SK-N-SH (cell line): Measurements from ENCODE around the gene FAF2. TPM values are rescaled to one million over a fixed set of nuclear protein-coding genes. Genes with fewer than 3 reads are reported as not detected.

ENCODE experiments used
- CTCF ChIA-PET: fragments of 300-600, 350-600 bp; formaldehyde crosslinking; extraction: SDS; loops from one replicate; lab custom pipeline; 2021; lab: Yijun Ruan, JAX
- POLR2A ChIA-PET: fragments of 350-600 bp; sonication (Branson Sonifier 250); formaldehyde crosslinking; extraction: SDS; loops from one replicate; lab custom pipeline; 2020; ENCODE audit warnings: antibody characterized with exemption, inconsistent platforms; lab: Yijun Ruan, JAX
- DNase-seq: peaks from one replicate; pipeline ENCODE4 v3.0.0; 2012
- H2AFZ ChIP-seq: fragments of 200-600 bp; sonication (generic); 2 replicates; pipeline ENCODE4 v1.8.1; 2016; ENCODE audit warnings: antibody characterized with exemption, mild to moderate bottlenecking, low read depth
- H3F3A ChIP-seq: fragments of 200-600 bp; sonication (generic); replicated peaks from 2 replicates; pipeline ENCODE3; 2016; ENCODE audit warnings: antibody characterized with exemption, mild to moderate bottlenecking; ENCODE audit not compliant: insufficient read depth
- H3K27ac ChIP-seq, 2 experiments: fragments of 200-500 bp in 1 of 2; fragments of 200-600 bp in 1 of 2; sonication (Bioruptor generic) in 1 of 2; sonication (generic), shearing (Covaris generic) in 1 of 2; 2 replicates each; pipeline versions ENCODE4 v1.5.1 to v1.6.1; 2014 to 2016; ENCODE audit warnings: low read depth in 2 of 2, inconsistent platforms in 1 of 2, low read length in 1 of 2, mild to moderate bottlenecking in 1 of 2, mixed read lengths in 1 of 2
- H3K27me3 ChIP-seq: fragments of 200-600 bp; sonication (generic), shearing (Covaris generic); 2 replicates; pipeline ENCODE4 v1.6.1; 2016; ENCODE audit warnings: mixed run types; ENCODE audit not compliant: insufficient read depth
- H3K36me3 ChIP-seq, 2 experiments: fragments of 200-500 bp in 1 of 2; fragments of 200-600 bp in 1 of 2; sonication (Bioruptor generic) in 1 of 2; sonication (generic) in 1 of 2; replicated peaks in 1 of 2; 2 replicates each; pipeline versions ENCODE3 to v1.5.1; 2014 to 2016; ENCODE audit warnings: low read length in 1 of 2, mild to moderate bottlenecking in 1 of 2; ENCODE audit not compliant: insufficient read depth in 2 of 2, control insufficient read depth in 1 of 2
- H3K4me1 ChIP-seq, 2 experiments: fragments of 200-500 bp in 1 of 2; fragments of 200-600 bp in 1 of 2; sonication (Bioruptor generic) in 1 of 2; sonication (generic), shearing (Covaris generic) in 1 of 2; 2 replicates each; pipeline versions ENCODE4 v1.5.1 to v1.6.1; 2014 to 2016; ENCODE audit warnings: low read depth in 1 of 2, low read length in 1 of 2, mixed run types in 1 of 2; ENCODE audit not compliant: insufficient read depth in 2 of 2, control insufficient read depth in 1 of 2
- H3K4me2 ChIP-seq: fragments of 200-600 bp; sonication (generic), shearing (Covaris generic); 2 replicates; pipeline ENCODE4 v1.6.1; 2017; ENCODE audit warnings: mixed run types
- H3K4me3 ChIP-seq, 2 experiments: fragments of 200-500 bp in 1 of 2; fragments of 200-600 bp in 1 of 2; sonication (Bioruptor generic) in 1 of 2; sonication (generic), shearing (Covaris generic) in 1 of 2; 2 replicates each; pipeline versions ENCODE4 v1.5.1 to v1.8.1; 2014 to 2016; ENCODE audit warnings: low read depth in 2 of 2, inconsistent platforms in 1 of 2, low read length in 1 of 2, mild to moderate bottlenecking in 1 of 2, mixed read lengths in 1 of 2, moderate library complexity in 1 of 2
- H3K79me2 ChIP-seq: fragments of 200-600 bp; sonication (generic); 2 replicates; pipeline ENCODE4 v1.8.1; 2017; ENCODE audit warnings: mild to moderate bottlenecking; ENCODE audit not compliant: insufficient read depth
- H3K9ac ChIP-seq: fragments of 200-600 bp; sonication (generic); 2 replicates; pipeline ENCODE4 v1.6.1; 2017; ENCODE audit warnings: mixed run types
- H3K9me2 ChIP-seq: fragments of 200-600 bp; sonication (generic); 2 replicates; pipeline ENCODE4 v1.6.1; 2017; ENCODE audit warnings: mixed run types
- H3K9me3 ChIP-seq: fragments of 200-600 bp; sonication (generic); 2 replicates; pipeline ENCODE4 v1.6.1; 2017; ENCODE audit warnings: mixed run types, mild to moderate bottlenecking, moderate library complexity
- H4K20me1 ChIP-seq: fragments of 200-600 bp; sonication (generic); 2 replicates; pipeline ENCODE4 v1.6.1; 2017; ENCODE audit warnings: mild to moderate bottlenecking, mixed run types; ENCODE audit not compliant: insufficient read depth
- ELF1 ChIP-seq: IDR thresholded peaks from 2 replicates; pipeline ENCODE4 v1.4.0; 2012
- EP300 ChIP-seq, 2 experiments: IDR thresholded peaks; 2 replicates each; pipeline versions ENCODE4 v1.4.0 to v1.6.1; 2012; ENCODE audit warnings: borderline replicate concordance in 1 of 2, low read depth in 1 of 2, low read length in 1 of 2
- FOXM1 ChIP-seq: IDR thresholded peaks from 2 replicates; pipeline ENCODE4 v1.4.0; 2012; ENCODE audit warnings: low read depth, mild to moderate bottlenecking
- MXI1 ChIP-seq: IDR thresholded peaks from 2 replicates; pipeline ENCODE4 v1.6.1; 2012; ENCODE audit warnings: mild to moderate bottlenecking, low read depth, low read length, improper control_type of control experiment
- NRF1 ChIP-seq: IDR thresholded peaks from 2 replicates; pipeline ENCODE4 v1.6.1; 2012; ENCODE audit warnings: low read depth, mild to moderate bottlenecking, low read length
- RAD21 ChIP-seq: IDR thresholded peaks from 2 replicates; pipeline ENCODE4 v1.6.1; 2012; ENCODE audit warnings: mild to moderate bottlenecking, low read length
- SIN3A ChIP-seq: IDR thresholded peaks from 2 replicates; pipeline ENCODE4 v1.6.1; 2012; ENCODE audit warnings: low read depth, mild to moderate bottlenecking, low read length, moderate library complexity, borderline replicate concordance
- SMC3 ChIP-seq: IDR thresholded peaks from 2 replicates; pipeline ENCODE4 v1.6.1; 2012; ENCODE audit warnings: low read depth, low read length, improper control_type of control experiment
- TAF1 ChIP-seq: IDR thresholded peaks from 2 replicates; pipeline ENCODE4 v1.6.1; 2012; ENCODE audit warnings: low read depth, mild to moderate bottlenecking, low read length, moderate library complexity, borderline replicate concordance
- TEAD4 ChIP-seq: IDR thresholded peaks from 2 replicates; pipeline ENCODE4 v1.4.0; 2012; ENCODE audit warnings: mild to moderate bottlenecking, borderline replicate concordance; ENCODE audit not compliant: insufficient read depth
- WGBS: methylation state at CpG from one replicate; pipeline ENCODE4 v1.1.6; 2017; ENCODE audit warnings: low lambda C conversion rate; 5-methylcytosine and 5-hydroxymethylcytosine counted together
- polyA plus RNA-seq, 3 experiments: library from polyadenylated mRNA; depleted of rRNA; stranded (reverse); fragments of >200 nt; gene quantifications; 2 replicates each; pipeline ENCODE4 v1.2.3, GENCODE V29; 2012
- TF ChIP-seq, protein P1 (sequence below): fragments of 200-600 bp; sonication (generic); IDR thresholded peaks from 2 replicates; pipeline ENCODE4 v1.6.1; 2017; ENCODE audit warnings: antibody characterized with exemption, mild to moderate bottlenecking, moderate library complexity

Gene FAF2
- polyA plus RNA-seq, 1 of the 3 experiments (the other 2 are of a cell fraction), result 25.5 TPM

DNA sequence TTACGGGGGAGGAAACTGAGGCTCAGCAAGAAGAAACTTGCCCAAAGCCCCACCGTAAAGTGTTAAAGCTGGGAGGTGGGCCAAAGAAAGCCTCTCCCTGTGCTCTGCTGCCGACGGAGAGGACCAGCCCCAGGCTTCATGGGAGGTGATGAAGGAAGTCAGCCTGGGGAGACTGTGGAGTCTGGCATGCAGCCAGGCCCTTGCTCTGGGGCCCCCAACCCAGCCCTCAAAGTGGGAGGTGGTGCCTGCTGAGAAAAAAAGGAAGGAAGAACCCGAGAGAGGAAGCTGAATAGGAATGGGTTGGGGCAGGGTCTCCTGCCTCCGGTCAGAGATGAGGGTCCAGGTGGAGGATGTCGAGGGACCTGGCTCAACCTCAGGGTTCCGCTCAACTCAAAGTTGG is 85.2 kb downstream of the FAF2 start:
- peaks cover 13 to 56% of the 10 kb centered on the region in 2 experiments for H3K4me1 ChIP-seq
- H3F3A ChIP-seq, result no peaks in the 10 kb centered on the region
- no peak overlapping the region for H3K9ac ChIP-seq
- H4K20me1 ChIP-seq, result peaks cover 47% of the 10 kb centered on the region
- ChIA-PET POLR2A (interaction anchor here (1.0 kb wide), 2 partner anchors 21 to 86 kb away, joined by 3 read pairs; no protein-coding TSS in a partner anchor), CTCF (interaction anchor here (1.4 to 2.2 kb wide), 3 partner anchors 10 to 40 kb away, joined by 3 to 11 read pairs (median 4); no protein-coding TSS in a partner anchor)
- peaks cover 5 to 42% of the 10 kb centered on the region in 2 experiments for H3K36me3 ChIP-seq
- no peak for DNase-seq
- no peak for TF ChIP-seq SIN3A
- no peak for TF ChIP-seq TEAD4
- TF ChIP-seq TAF1, result no peak
- no peak for TF ChIP-seq RAD21
- no peak for TF ChIP-seq EP300 (IDR thresholded peaks at IDR 0.05; ENCODE audit: borderline replicate concordance in 1 of 2, low read depth in 1 of 2, low read length in 1 of 2)
- no peak for TF ChIP-seq SMC3
- no peak for TF ChIP-seq FOXM1
- TF ChIP-seq ELF1, result no peak
- TF ChIP-seq, protein P1, sequence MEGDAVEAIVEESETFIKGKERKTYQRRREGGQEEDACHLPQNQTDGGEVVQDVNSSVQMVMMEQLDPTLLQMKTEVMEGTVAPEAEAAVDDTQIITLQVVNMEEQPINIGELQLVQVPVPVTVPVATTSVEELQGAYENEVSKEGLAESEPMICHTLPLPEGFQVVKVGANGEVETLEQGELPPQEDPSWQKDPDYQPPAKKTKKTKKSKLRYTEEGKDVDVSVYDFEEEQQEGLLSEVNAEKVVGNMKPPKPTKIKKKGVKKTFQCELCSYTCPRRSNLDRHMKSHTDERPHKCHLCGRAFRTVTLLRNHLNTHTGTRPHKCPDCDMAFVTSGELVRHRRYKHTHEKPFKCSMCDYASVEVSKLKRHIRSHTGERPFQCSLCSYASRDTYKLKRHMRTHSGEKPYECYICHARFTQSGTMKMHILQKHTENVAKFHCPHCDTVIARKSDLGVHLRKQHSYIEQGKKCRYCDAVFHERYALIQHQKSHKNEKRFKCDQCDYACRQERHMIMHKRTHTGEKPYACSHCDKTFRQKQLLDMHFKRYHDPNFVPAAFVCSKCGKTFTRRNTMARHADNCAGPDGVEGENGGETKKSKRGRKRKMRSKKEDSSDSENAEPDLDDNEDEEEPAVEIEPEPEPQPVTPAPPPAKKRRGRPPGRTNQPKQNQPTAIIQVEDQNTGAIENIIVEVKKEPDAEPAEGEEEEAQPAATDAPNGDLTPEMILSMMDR, result no peak
- H3K4me2 ChIP-seq, result no peak overlapping the region
- H2AFZ ChIP-seq, result no peak overlapping the region
- no peak overlapping the region for H3K4me3 ChIP-seq
- 82% methylated on average over 8 of the region's 8 CpGs for WGBS
- no peaks in the 10 kb centered on the region for H3K9me2 ChIP-seq
- H3K79me2 ChIP-seq, result peaks cover 56% of the 10 kb centered on the region
- H3K27ac ChIP-seq, result peak overlapping the region in 1 of 2 experiments; percentile 44; a peak in 1 of 4 replicates
- H3K9me3 ChIP-seq, result no peaks in the 10 kb centered on the region
- no peaks in the 10 kb centered on the region for H3K27me3 ChIP-seq

DNA sequence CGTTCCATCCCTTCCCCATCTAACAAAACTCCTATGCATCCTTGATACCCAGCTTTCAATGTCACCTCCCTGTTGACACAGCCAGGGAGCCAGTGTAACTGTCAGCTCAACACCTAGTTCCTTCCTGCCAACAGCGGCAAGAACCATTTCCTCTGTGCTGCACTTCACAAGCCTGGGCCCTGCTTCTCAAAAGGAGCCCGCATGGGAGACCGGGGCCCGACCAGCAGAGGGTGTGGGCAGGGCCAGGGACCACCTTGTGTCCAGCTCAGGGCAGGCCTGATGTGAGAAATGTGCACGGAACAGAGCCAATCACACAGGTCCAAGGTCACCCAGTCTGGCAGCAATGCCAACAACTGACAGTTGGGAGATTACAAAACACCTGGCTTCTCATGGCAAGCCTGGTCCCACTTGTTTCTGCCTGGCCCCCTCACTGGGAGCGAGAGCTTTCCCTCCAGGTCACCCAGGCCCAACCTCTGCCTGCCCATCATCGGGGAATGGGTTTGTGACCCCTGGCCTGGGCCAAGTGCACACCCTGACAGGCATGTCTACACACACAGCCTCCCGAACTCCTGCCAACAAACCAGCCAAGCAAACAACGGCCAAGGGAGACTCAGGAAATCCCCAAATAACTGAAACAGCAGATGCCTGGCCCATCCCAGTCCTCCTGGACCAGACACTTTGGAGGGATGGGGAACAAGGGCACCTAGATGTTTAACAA is 85.9 kb downstream of the FAF2 start:
- Histone ChIP-seq H3F3A (no peaks in the 10 kb centered on the region), H3K27me3 (no peaks in the 10 kb centered on the region), H2AFZ (no peak overlapping the region), H3K9me3 (no peaks in the 10 kb centered on the region), H3K27ac (peak overlapping the region in 1 of 2 experiments; percentile 44; a peak in 1 of 4 replicates), H3K4me3 (no peak overlapping the region; a peak in 1 of 4 replicates), H3K4me2 (peak overlapping the region; percentile 99; the same call in 1 of the 2 replicates), H3K36me3 (peaks cover 5 to 35% of the 10 kb centered on the region in 2 experiments), H3K79me2 (peaks cover 56% of the 10 kb centered on the region), H3K9me2 (no peaks in the 10 kb centered on the region), H3K4me1 (peaks cover 13 to 58% of the 10 kb centered on the region in 2 experiments), H3K9ac (no peak overlapping the region), H4K20me1 (peaks cover 47% of the 10 kb centered on the region)
- 58% methylated on average over 8 of the region's 10 CpGs for WGBS
- CTCF ChIA-PET, result interaction anchor here (0.7 to 6.0 kb wide), 6 partner anchors 9 to 118 kb away, joined by 3 to 28 read pairs (median 4); partner anchors contain the start of genes CLTB and FAF2
- no peak for DNase-seq
- POLR2A ChIA-PET, result interaction anchor here (1.0 to 1.3 kb wide), 3 partner anchors 10 to 86 kb away, joined by 3 to 6 read pairs (median 3); no protein-coding TSS in a partner anchor
- 0 out of 2 replicates have a peak, but pooled peaks have one; percentile 19 for TF ChIP-seq MXI1
- no peak for TF ChIP-seq NRF1
